Measurements from ENCODE around the gene PLXNB1.
A peak's percentile ranks its signal among the peaks of the same experiment; 100 is the strongest.

The PLXNB1 gene

DNA sequence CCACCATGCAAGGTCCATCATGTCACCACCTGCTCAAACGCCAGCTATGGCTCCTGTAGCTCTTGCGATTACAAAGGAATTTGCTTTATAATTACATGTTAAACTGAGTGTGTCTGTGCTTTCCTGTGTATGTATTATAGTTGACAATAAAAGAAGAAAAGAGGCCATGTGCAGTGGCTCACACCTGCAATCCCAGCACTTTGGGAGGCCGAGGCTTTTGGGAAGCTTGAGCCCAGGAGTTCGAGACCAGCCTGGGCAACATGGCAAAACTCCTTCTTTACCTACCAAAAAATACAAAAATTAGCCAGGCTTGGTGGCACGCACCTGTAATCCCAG lies 43.7 kb upstream of the PLXNB1 start:
- in situ Hi-C loops (cut with MboI; ENCODE audit: low sequenced_read_pairs, unreplicated experiment): no loop called here
- no peak for DNase-seq (ENCODE audit: low spot score)
- TF ChIP-seq, protein P1, sequence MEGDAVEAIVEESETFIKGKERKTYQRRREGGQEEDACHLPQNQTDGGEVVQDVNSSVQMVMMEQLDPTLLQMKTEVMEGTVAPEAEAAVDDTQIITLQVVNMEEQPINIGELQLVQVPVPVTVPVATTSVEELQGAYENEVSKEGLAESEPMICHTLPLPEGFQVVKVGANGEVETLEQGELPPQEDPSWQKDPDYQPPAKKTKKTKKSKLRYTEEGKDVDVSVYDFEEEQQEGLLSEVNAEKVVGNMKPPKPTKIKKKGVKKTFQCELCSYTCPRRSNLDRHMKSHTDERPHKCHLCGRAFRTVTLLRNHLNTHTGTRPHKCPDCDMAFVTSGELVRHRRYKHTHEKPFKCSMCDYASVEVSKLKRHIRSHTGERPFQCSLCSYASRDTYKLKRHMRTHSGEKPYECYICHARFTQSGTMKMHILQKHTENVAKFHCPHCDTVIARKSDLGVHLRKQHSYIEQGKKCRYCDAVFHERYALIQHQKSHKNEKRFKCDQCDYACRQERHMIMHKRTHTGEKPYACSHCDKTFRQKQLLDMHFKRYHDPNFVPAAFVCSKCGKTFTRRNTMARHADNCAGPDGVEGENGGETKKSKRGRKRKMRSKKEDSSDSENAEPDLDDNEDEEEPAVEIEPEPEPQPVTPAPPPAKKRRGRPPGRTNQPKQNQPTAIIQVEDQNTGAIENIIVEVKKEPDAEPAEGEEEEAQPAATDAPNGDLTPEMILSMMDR (IDR thresholded peaks at IDR 0.05; ENCODE audit: borderline replicate concordance, control extremely low read depth, extremely low read depth, insufficient read depth, missing control alignments): no peak

GRCh38 chr3:48472923-48473616 lies 43.2 kb upstream of the PLXNB1 start:
- peak; percentile 96 for DNase-seq (ENCODE audit: low spot score)
- TF ChIP-seq, protein P1 (IDR thresholded peaks at IDR 0.05; ENCODE audit: borderline replicate concordance, control extremely low read depth, extremely low read depth, insufficient read depth, missing control alignments): peak; percentile 35
- in situ Hi-C loops (cut with MboI; ENCODE audit: low sequenced_read_pairs, unreplicated experiment): no loop called here

- in situ Hi-C loops (cut with MboI; ENCODE audit: low sequenced_read_pairs, unreplicated experiment): no loop called here
- DNase-seq (ENCODE audit: low spot score): no peak
These were observed 42.7 kb upstream of the PLXNB1 start for GRCh38 chr3:48472673-48472922.

DNA sequence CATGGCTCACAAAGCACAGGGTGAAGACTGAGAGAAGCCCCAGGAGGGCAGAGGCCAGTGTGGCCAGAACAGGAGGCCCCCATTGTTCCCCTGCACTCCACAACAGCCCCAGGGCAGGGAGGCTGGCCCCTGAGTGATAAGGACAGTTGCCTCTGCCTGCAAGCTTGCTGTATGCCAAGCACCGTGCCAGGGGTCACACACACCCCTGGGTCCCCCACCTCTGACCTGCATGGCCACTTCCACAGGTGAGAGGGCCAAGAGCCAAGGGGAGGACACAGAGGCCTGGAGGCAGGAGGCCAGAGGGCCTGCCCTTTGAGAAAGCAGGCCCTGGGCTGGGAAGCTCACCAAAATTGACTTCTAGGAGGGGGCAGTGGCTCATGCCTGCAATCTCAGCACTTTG lies 40.4 kb upstream of the PLXNB1 start:
- TF ChIP-seq, protein P1 (IDR thresholded peaks at IDR 0.05; ENCODE audit: borderline replicate concordance, control extremely low read depth, extremely low read depth, insufficient read depth, missing control alignments): no peak
- peak; percentile 23 for DNase-seq (ENCODE audit: low spot score)
- in situ Hi-C loops (cut with MboI; ENCODE audit: low sequenced_read_pairs, unreplicated experiment): no loop called here

More at GRCh38 chr3:48472673-48472922, 42.7 kb upstream of the PLXNB1 start:
- TF ChIP-seq, protein P1 (IDR thresholded peaks at IDR 0.05; ENCODE audit: borderline replicate concordance, control extremely low read depth, extremely low read depth, insufficient read depth, missing control alignments): no peak

- DNase-seq (ENCODE audit: low spot score): no peak
- TF ChIP-seq, protein P1 (IDR thresholded peaks at IDR 0.05; ENCODE audit: borderline replicate concordance, control extremely low read depth, extremely low read depth, insufficient read depth, missing control alignments): no peak
- in situ Hi-C loops (cut with MboI; ENCODE audit: low sequenced_read_pairs, unreplicated experiment): no loop called here
These were observed 39.4 kb upstream of the PLXNB1 start for GRCh38 chr3:48469046-48469915.

GRCh38 chr3:48468329-48468731 lies 38.4 kb upstream of the PLXNB1 start:
- TF ChIP-seq, protein P1 (IDR thresholded peaks at IDR 0.05; ENCODE audit: borderline replicate concordance, control extremely low read depth, extremely low read depth, insufficient read depth, missing control alignments): no peak
- no peak for DNase-seq (ENCODE audit: low spot score)
- in situ Hi-C loops (cut with MboI; ENCODE audit: low sequenced_read_pairs, unreplicated experiment): no loop called here

All from GM13976 (cell line).